ENCODE measurements around the gene MAMDC2.
A peak's percentile ranks its signal among the peaks of the same experiment; 100 is the strongest.

Gene MAMDC2

DNA sequence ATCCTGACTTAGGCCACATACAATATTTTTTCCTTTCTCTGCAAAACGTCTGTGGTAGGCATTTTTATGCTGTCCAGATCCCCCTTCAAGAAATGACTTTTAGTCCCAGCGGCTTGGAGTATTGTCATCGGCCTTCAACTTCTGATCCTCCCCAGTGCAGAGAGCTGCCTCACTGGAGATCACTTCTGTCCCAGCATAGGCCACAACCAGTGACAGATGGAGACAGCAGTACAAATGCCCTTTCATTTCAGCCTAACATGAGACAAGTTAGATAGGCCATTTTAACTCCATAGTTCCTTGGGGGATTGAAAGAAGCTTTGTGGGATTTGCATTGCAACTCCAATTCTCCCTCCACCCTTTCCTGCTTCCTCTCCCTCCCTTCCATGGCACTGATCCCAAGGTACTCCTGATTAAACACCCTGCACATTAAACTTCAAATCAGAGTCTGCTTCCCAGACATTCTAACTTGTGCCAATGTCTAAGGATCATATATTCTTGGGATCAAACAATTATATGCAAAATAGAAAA is 3.2 kb upstream of the MAMDC2 start:
- DNase-seq, result no peak

DNA sequence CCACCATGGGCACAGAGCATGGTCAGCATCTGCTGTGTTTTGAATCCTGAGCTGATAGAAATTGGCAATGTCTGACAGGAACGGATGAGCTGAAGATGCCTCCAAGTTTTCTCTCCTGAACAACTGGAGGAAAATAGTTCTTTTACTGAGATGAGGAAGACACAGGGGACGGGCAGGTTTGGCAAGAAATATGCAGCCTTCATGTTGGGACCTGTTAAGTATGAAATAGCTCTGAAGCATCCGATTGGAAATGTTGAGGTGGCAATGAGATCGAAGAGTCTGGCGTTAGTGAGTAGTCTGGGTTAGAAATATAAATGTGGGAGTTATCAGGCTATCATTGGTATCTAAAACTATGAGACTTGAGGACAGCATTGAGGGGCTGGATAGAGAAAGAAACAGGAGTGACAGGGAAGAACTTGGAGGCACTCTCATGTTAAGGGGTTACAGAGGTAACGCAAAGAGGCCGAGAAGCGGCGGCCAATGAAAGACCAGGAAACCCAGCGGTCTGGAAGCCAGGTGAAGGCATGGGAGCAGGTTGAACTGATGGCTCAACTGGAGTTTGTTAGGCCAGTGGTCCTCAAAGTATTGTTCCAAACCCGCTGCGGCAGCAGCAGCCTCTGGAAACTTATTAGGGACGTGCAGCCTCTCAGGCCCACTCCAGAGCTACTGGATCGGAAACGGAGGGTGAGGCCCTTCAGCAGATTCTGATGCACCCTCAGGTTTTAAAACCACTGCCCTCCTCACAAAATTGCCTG is 1.0 kb upstream of the MAMDC2 start:
- no peak for DNase-seq

- peak; percentile 77 for DNase-seq
Measured at GRCh38 chr9:70043285-70043684, 363 bp upstream of the MAMDC2 start.

DNA sequence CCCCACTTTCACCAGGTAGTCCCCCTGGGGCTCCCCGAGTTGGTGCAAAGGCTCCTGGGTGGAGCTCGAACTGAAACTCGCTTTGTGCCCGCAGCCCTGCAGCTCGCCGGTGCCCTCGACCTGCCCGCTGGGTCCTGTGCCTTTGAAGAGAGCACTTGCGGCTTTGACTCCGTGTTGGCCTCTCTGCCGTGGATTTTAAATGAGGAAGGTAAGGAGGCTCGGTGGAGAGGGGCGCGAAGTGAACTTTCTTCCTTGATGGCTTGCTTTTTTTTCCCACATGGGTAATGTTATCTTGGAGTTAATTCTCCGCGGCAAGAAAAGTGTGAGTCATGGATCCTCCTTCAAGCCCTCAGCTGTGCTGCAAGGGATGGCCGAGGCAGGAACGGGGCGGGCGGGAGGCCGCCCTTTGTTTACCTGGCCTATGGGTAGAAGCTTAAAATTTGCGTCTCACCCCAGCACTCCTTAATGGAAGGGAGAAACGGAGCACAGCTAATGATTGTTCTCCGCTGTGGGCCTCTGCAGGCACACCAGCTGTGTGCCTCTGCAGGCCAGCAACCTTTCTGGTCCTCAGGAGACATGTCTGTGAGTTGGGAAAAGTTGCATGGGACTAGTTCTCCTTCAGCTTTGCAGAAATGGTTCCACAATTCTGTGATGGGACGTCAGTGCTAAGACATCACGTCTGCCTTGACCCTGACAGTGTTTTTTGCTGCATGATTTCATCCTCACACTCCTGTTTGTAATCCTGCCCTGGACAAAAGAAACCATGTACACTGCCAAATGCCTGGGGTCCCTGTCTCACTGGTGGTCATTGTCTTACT is 1.1 kb downstream of the MAMDC2 start:
- DNase-seq, result peak; percentile 80

- DNase-seq, result no peak
Measured at GRCh38 chr9:70045452-70045851, 1.8 kb downstream of the MAMDC2 start.

DNA sequence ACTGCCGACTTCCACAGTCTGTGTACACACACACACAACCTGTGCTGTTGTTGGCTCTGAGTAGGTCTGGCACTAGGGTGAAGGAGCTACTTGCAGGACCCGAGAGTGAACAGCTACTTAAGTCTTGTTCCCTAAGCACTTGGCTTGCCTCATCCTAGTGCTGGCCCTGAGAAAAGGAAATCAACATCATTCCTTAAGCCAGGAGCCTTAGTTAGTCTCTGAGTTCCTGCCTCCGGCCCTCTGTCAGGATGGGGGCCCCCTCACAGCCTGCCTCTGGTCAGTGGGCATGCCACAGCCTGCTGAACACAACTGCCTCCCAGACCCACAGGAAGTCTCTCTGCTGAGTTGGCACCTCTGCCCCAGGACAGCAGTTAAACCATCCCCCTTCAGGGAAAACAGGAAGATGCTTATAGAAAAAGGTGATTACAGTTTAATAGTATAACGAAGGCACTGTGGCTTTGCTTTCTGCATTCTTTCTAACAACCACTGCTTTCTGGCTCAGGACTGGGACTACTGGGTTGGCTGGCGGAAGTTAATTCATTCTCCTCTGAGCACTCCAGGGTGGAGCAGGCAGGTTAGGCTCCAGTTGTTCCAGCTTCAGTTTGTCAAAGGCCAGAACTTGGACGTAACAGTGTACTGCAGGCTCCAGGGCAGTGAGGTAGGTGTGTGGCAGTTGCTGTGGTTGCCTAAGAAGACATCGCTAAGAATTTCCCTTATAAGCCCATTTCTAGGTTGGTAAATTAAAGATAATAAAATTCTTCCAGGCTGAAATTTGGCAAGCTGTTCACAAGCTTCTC is 2.8 kb downstream of the MAMDC2 start:
- peak; percentile 61 for DNase-seq

DNA sequence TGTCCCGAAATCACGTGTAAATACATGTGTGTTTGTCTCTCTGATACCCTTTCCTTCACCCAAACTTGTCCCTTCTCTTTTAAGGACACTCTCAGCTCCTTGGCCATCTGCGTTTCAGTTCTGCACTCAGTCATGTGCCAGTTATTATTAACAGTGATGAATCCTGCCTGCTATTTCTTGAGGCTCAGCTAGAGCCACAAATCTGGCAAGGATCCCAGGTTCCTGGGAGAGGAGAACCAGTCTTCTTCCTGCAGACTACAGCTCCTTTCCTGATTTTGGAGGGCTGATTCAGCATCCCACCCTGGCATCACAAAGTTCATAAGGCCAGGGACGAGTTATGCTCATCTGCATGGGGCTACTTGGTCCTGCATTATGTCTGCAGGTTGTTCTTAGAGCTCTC is 5.6 kb downstream of the MAMDC2 start:
- DNase-seq, result no peak

DNA sequence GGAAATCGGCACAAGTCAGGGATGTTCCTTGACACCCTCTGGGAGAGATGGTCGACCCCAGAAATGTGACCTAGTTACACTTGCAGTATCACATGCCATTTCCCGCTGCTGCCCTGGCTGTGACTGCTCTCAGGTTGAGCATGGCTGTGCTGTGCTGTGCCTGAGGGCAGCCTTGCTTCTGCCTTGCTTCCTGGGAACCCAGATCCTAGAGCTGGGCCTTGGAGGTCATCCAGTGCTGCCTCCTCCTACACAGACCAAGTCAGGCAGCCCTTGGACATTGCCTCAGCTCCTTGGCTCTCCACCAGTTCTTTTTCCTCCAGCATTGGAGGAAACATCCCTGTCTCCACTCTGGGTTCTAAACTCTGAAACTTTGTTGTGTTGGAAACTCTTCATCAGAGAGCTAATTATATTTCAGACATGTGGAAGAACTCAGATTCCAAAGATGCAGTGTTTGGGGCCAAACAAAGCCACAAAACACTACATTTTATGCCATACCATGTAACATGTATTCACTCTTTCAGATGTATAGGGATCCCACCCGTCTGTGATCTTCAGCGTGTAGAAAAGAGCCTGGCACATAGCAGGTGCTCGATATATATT is 6.1 kb downstream of the MAMDC2 start:
- no peak for DNase-seq

- DNase-seq, result no peak
Measured at GRCh38 chr9:70052768-70053167, 9.1 kb downstream of the MAMDC2 start.

- no peak for DNase-seq
Measured at GRCh38 chr9:70053864-70054263, 10.2 kb downstream of the MAMDC2 start.

GRCh38 chr9:70054521-70054920 is 10.9 kb downstream of the MAMDC2 start:
- DNase-seq, result no peak

- DNase-seq, result no peak
Measured at GRCh38 chr9:70055406-70056210, 12.0 kb downstream of the MAMDC2 start.

GRCh38 chr9:70056211-70056944 is 12.7 kb downstream of the MAMDC2 start:
- DNase-seq, result no peak

- no peak for DNase-seq
Measured at GRCh38 chr9:70058569-70059116, 15.0 kb downstream of the MAMDC2 start.

GRCh38 chr9:70060148-70060882 is 16.7 kb downstream of the MAMDC2 start:
- no peak for DNase-seq

- no peak for DNase-seq
Measured at GRCh38 chr9:70060883-70061507, 17.3 kb downstream of the MAMDC2 start.

DNA sequence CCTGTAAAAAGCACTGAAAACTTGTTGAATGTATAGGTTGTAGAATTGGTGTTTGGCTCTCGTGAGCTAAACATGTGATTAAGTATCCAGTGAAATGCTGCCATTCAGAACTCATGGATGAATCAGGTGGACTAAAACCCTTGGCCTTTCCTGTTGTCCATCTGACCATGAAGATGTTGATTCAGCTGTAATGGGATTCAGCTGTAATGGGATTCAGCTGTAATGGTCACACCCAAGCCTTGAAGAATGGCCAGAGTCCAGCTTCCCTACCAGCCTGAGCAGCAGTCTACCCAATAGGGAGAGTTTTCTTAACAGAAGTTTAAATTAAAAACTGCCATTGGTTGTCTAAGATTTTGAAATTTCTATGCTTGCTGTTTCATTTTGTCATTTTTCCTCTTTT is 18.1 kb downstream of the MAMDC2 start:
- DNase-seq, result no peak

GRCh38 chr9:70064496-70064895 is 20.8 kb downstream of the MAMDC2 start:
- DNase-seq, result no peak

GRCh38 chr9:70065572-70065971 is 21.9 kb downstream of the MAMDC2 start:
- DNase-seq, result no peak

- DNase-seq, result no peak
Measured at GRCh38 chr9:70066418-70066817, 22.8 kb downstream of the MAMDC2 start.
